SK-N-SH (cell line): ENCODE data around the gene APOC3. TPM values are rescaled to one million over a fixed set of nuclear protein-coding genes. Genes with fewer than 3 reads are reported as not detected.

Experiments used
- CTCF ChIA-PET: fragments of 300-600, 350-600 bp; formaldehyde crosslinking; extraction: SDS; loops from one replicate; lab custom pipeline; 2021; lab: Yijun Ruan, JAX
- POLR2A ChIA-PET: fragments of 350-600 bp; sonication (Branson Sonifier 250); formaldehyde crosslinking; extraction: SDS; loops from one replicate; lab custom pipeline; 2020; ENCODE audit warnings: antibody characterized with exemption, inconsistent platforms; lab: Yijun Ruan, JAX
- DNase-seq: peaks from one replicate; pipeline ENCODE4 v3.0.0; 2012
- H2AFZ ChIP-seq: fragments of 200-600 bp; sonication (generic); 2 replicates; pipeline ENCODE4 v1.8.1; 2016; ENCODE audit warnings: antibody characterized with exemption, mild to moderate bottlenecking, low read depth
- H3F3A ChIP-seq: fragments of 200-600 bp; sonication (generic); replicated peaks from 2 replicates; pipeline ENCODE3; 2016; ENCODE audit warnings: antibody characterized with exemption, mild to moderate bottlenecking; ENCODE audit not compliant: insufficient read depth
- H3K27ac ChIP-seq, 2 experiments: fragments of 200-500 bp in 1 of 2; fragments of 200-600 bp in 1 of 2; sonication (Bioruptor generic) in 1 of 2; sonication (generic), shearing (Covaris generic) in 1 of 2; 2 replicates each; pipeline versions ENCODE4 v1.5.1 to v1.6.1; 2014 to 2016; ENCODE audit warnings: low read depth in 2 of 2, inconsistent platforms in 1 of 2, low read length in 1 of 2, mild to moderate bottlenecking in 1 of 2, mixed read lengths in 1 of 2
- H3K27me3 ChIP-seq: fragments of 200-600 bp; sonication (generic), shearing (Covaris generic); 2 replicates; pipeline ENCODE4 v1.6.1; 2016; ENCODE audit warnings: mixed run types; ENCODE audit not compliant: insufficient read depth
- H3K36me3 ChIP-seq, 2 experiments: fragments of 200-500 bp in 1 of 2; fragments of 200-600 bp in 1 of 2; sonication (Bioruptor generic) in 1 of 2; sonication (generic) in 1 of 2; replicated peaks in 1 of 2; 2 replicates each; pipeline versions ENCODE3 to v1.5.1; 2014 to 2016; ENCODE audit warnings: low read length in 1 of 2, mild to moderate bottlenecking in 1 of 2; ENCODE audit not compliant: insufficient read depth in 2 of 2, control insufficient read depth in 1 of 2
- H3K4me1 ChIP-seq, 2 experiments: fragments of 200-500 bp in 1 of 2; fragments of 200-600 bp in 1 of 2; sonication (Bioruptor generic) in 1 of 2; sonication (generic), shearing (Covaris generic) in 1 of 2; 2 replicates each; pipeline versions ENCODE4 v1.5.1 to v1.6.1; 2014 to 2016; ENCODE audit warnings: low read depth in 1 of 2, low read length in 1 of 2, mixed run types in 1 of 2; ENCODE audit not compliant: insufficient read depth in 2 of 2, control insufficient read depth in 1 of 2
- H3K4me2 ChIP-seq: fragments of 200-600 bp; sonication (generic), shearing (Covaris generic); 2 replicates; pipeline ENCODE4 v1.6.1; 2017; ENCODE audit warnings: mixed run types
- H3K4me3 ChIP-seq, 2 experiments: fragments of 200-500 bp in 1 of 2; fragments of 200-600 bp in 1 of 2; sonication (Bioruptor generic) in 1 of 2; sonication (generic), shearing (Covaris generic) in 1 of 2; 2 replicates each; pipeline versions ENCODE4 v1.5.1 to v1.8.1; 2014 to 2016; ENCODE audit warnings: low read depth in 2 of 2, inconsistent platforms in 1 of 2, low read length in 1 of 2, mild to moderate bottlenecking in 1 of 2, mixed read lengths in 1 of 2, moderate library complexity in 1 of 2
- H3K79me2 ChIP-seq: fragments of 200-600 bp; sonication (generic); 2 replicates; pipeline ENCODE4 v1.8.1; 2017; ENCODE audit warnings: mild to moderate bottlenecking; ENCODE audit not compliant: insufficient read depth
- H3K9ac ChIP-seq: fragments of 200-600 bp; sonication (generic); 2 replicates; pipeline ENCODE4 v1.6.1; 2017; ENCODE audit warnings: mixed run types
- H3K9me2 ChIP-seq: fragments of 200-600 bp; sonication (generic); 2 replicates; pipeline ENCODE4 v1.6.1; 2017; ENCODE audit warnings: mixed run types
- H3K9me3 ChIP-seq: fragments of 200-600 bp; sonication (generic); 2 replicates; pipeline ENCODE4 v1.6.1; 2017; ENCODE audit warnings: mixed run types, mild to moderate bottlenecking, moderate library complexity
- H4K20me1 ChIP-seq: fragments of 200-600 bp; sonication (generic); 2 replicates; pipeline ENCODE4 v1.6.1; 2017; ENCODE audit warnings: mild to moderate bottlenecking, mixed run types; ENCODE audit not compliant: insufficient read depth
- EZH2phosphoT487 ChIP-seq: fragments of 200-600 bp; sonication (generic); IDR thresholded peaks from 2 replicates; pipeline ENCODE4 v1.6.1; 2017; ENCODE audit warnings: low read depth, mixed run types, mild to moderate bottlenecking, antibody characterized with exemption, moderate library complexity, borderline replicate concordance
- GATA2 ChIP-seq: sonication (generic); formaldehyde crosslinking; IDR thresholded peaks from 2 replicates; pipeline ENCODE4 v1.5.0; 2020; ENCODE audit warnings: mild to moderate bottlenecking, missing genetic modification reagents
- NRF1 ChIP-seq: IDR thresholded peaks from 2 replicates; pipeline ENCODE4 v1.6.1; 2012; ENCODE audit warnings: low read depth, mild to moderate bottlenecking, low read length
- POLR2AphosphoS5 ChIP-seq: IDR thresholded peaks from 2 replicates; pipeline ENCODE4 v1.6.1; 2012; ENCODE audit warnings: low read depth, low read length
- SIN3A ChIP-seq: IDR thresholded peaks from 2 replicates; pipeline ENCODE4 v1.6.1; 2012; ENCODE audit warnings: low read depth, mild to moderate bottlenecking, low read length, moderate library complexity, borderline replicate concordance
- TAF1 ChIP-seq: IDR thresholded peaks from 2 replicates; pipeline ENCODE4 v1.6.1; 2012; ENCODE audit warnings: low read depth, mild to moderate bottlenecking, low read length, moderate library complexity, borderline replicate concordance
- TEAD4 ChIP-seq: IDR thresholded peaks from 2 replicates; pipeline ENCODE4 v1.4.0; 2012; ENCODE audit warnings: mild to moderate bottlenecking, borderline replicate concordance; ENCODE audit not compliant: insufficient read depth
- WGBS: methylation state at CpG from one replicate; pipeline ENCODE4 v1.1.6; 2017; ENCODE audit warnings: low lambda C conversion rate; 5-methylcytosine and 5-hydroxymethylcytosine counted together
- polyA plus RNA-seq, 3 experiments: library from polyadenylated mRNA; depleted of rRNA; stranded (reverse); fragments of >200 nt; gene quantifications; 2 replicates each; pipeline ENCODE4 v1.2.3, GENCODE V29; 2012
- TF ChIP-seq, protein P1 (sequence below): fragments of 150-350 bp; IDR thresholded peaks from 2 replicates; pipeline ENCODE4 v1.6.1; 2016; ENCODE audit warnings: mild to moderate bottlenecking, low read depth, low read length
- TF ChIP-seq, protein P2 (sequence below): IDR thresholded peaks from 2 replicates; pipeline ENCODE4 v1.6.1; 2012; ENCODE audit warnings: mild to moderate bottlenecking, low read depth, low read length, moderate library complexity
- TF ChIP-seq, protein P3 (sequence below): IDR thresholded peaks from 2 replicates; pipeline ENCODE4 v1.4.0; 2012; ENCODE audit warnings: low read depth, borderline replicate concordance
- TF ChIP-seq, protein P4 (sequence below): fragments of 150-350 bp; IDR thresholded peaks from 2 replicates; pipeline ENCODE4 v1.6.1; 2017; ENCODE audit warnings: antibody characterized with exemption, low read length, low read depth, borderline replicate concordance

APOC3 gene
- polyA plus RNA-seq, 1 of the 3 experiments (the other 2 are of a cell fraction), result not detected

DNA sequence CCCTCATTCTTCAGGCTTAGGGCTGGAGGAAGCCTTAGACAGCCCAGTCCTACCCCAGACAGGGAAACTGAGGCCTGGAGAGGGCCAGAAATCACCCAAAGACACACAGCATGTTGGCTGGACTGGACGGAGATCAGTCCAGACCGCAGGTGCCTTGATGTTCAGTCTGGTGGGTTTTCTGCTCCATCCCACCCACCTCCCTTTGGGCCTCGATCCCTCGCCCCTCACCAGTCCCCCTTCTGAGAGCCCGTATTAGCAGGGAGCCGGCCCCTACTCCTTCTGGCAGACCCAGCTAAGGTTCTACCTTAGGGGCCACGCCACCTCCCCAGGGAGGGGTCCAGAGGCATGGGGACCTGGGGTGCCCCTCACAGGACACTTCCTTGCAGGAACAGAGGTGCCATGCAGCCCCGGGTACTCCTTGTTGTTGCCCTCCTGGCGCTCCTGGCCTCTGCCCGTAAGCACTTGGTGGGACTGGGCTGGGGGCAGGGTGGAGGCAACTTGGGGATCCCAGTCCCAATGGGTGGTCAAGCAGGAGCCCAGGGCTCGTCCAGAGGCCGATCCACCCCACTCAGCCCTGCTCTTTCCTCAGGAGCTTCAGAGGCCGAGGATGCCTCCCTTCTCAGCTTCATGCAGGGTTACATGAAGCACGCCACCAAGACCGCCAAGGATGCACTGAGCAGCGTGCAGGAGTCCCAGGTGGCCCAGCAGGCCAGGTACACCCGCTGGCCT lies 641 bp downstream of the APOC3 start:
- CTCF ChIA-PET, result interaction anchor here (1.0 to 1.9 kb wide), 2 partner anchors 39 to 276 kb away, joined by 5 to 7 read pairs; partner anchors contain the start of gene APOA5
- POLR2A ChIA-PET, result no interaction called here
- no peak overlapping the region for H3K4me3 ChIP-seq
- no peaks in the 10 kb centered on the region for H3K9me3 ChIP-seq
- no peak overlapping the region for H2AFZ ChIP-seq
- peaks cover 0 to 30% of the 10 kb centered on the region in 2 experiments; a peak in 1 of 4 replicates for H3K4me1 ChIP-seq
- no peaks in the 10 kb centered on the region for H3K36me3 ChIP-seq
- no peaks in the 10 kb centered on the region for H3K27me3 ChIP-seq
- DNase-seq, result no peak
- H3K9ac ChIP-seq, result no peak overlapping the region
- H3K9me2 ChIP-seq, result no peaks in the 10 kb centered on the region
- no peak overlapping the region for H3K4me2 ChIP-seq
- H4K20me1 ChIP-seq, result no peaks in the 10 kb centered on the region
- no peaks in the 10 kb centered on the region for H3F3A ChIP-seq
- H3K79me2 ChIP-seq, result no peaks in the 10 kb centered on the region
- no peak overlapping the region for H3K27ac ChIP-seq
- WGBS, result 85% methylated on average over 7 of the region's 17 CpGs
- no peak for TF ChIP-seq EZH2phosphoT487
- TF ChIP-seq, protein P1, sequence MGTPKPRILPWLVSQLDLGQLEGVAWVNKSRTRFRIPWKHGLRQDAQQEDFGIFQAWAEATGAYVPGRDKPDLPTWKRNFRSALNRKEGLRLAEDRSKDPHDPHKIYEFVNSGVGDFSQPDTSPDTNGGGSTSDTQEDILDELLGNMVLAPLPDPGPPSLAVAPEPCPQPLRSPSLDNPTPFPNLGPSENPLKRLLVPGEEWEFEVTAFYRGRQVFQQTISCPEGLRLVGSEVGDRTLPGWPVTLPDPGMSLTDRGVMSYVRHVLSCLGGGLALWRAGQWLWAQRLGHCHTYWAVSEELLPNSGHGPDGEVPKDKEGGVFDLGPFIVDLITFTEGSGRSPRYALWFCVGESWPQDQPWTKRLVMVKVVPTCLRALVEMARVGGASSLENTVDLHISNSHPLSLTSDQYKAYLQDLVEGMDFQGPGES, result no peak
- TF ChIP-seq, protein P2, sequence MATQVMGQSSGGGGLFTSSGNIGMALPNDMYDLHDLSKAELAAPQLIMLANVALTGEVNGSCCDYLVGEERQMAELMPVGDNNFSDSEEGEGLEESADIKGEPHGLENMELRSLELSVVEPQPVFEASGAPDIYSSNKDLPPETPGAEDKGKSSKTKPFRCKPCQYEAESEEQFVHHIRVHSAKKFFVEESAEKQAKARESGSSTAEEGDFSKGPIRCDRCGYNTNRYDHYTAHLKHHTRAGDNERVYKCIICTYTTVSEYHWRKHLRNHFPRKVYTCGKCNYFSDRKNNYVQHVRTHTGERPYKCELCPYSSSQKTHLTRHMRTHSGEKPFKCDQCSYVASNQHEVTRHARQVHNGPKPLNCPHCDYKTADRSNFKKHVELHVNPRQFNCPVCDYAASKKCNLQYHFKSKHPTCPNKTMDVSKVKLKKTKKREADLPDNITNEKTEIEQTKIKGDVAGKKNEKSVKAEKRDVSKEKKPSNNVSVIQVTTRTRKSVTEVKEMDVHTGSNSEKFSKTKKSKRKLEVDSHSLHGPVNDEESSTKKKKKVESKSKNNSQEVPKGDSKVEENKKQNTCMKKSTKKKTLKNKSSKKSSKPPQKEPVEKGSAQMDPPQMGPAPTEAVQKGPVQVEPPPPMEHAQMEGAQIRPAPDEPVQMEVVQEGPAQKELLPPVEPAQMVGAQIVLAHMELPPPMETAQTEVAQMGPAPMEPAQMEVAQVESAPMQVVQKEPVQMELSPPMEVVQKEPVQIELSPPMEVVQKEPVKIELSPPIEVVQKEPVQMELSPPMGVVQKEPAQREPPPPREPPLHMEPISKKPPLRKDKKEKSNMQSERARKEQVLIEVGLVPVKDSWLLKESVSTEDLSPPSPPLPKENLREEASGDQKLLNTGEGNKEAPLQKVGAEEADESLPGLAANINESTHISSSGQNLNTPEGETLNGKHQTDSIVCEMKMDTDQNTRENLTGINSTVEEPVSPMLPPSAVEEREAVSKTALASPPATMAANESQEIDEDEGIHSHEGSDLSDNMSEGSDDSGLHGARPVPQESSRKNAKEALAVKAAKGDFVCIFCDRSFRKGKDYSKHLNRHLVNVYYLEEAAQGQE, result no peak
- TF ChIP-seq, protein P3, sequence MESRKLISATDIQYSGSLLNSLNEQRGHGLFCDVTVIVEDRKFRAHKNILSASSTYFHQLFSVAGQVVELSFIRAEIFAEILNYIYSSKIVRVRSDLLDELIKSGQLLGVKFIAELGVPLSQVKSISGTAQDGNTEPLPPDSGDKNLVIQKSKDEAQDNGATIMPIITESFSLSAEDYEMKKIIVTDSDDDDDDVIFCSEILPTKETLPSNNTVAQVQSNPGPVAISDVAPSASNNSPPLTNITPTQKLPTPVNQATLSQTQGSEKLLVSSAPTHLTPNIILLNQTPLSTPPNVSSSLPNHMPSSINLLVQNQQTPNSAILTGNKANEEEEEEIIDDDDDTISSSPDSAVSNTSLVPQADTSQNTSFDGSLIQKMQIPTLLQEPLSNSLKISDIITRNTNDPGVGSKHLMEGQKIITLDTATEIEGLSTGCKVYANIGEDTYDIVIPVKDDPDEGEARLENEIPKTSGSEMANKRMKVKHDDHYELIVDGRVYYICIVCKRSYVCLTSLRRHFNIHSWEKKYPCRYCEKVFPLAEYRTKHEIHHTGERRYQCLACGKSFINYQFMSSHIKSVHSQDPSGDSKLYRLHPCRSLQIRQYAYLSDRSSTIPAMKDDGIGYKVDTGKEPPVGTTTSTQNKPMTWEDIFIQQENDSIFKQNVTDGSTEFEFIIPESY, result no peak
- TF ChIP-seq POLR2AphosphoS5, result no peak
- no peak for TF ChIP-seq TAF1
- no peak for TF ChIP-seq TEAD4
- TF ChIP-seq GATA2 (CRISPR knock-in tag), result no peak
- TF ChIP-seq, protein P4, sequence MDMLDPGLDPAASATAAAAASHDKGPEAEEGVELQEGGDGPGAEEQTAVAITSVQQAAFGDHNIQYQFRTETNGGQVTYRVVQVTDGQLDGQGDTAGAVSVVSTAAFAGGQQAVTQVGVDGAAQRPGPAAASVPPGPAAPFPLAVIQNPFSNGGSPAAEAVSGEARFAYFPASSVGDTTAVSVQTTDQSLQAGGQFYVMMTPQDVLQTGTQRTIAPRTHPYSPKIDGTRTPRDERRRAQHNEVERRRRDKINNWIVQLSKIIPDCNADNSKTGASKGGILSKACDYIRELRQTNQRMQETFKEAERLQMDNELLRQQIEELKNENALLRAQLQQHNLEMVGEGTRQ, result no peak
- TF ChIP-seq NRF1, result no peak
- no peak for TF ChIP-seq SIN3A
